GM18951 (cell line): Measurements from ENCODE around the gene MAGI2.
"Not testable (repeated sequence)": the region's sequence is repeated elsewhere in the genome, so short reads cannot be mapped to it uniquely, and the experiment has no call there.

ENCODE experiments used
- POLR2A ChIP-seq: IDR thresholded peaks from 4 replicates; pipeline ENCODE4 v1.6.1; 2011; ENCODE audit warnings: mild to moderate bottlenecking; ENCODE audit not compliant: insufficient read length, insufficient read depth; ENCODE audit errors: extremely low read depth
- in situ Hi-C: fragments of 300-500 bp; cut with MboI; formaldehyde crosslinking; loops from one replicate; pipeline ENCODE4 v1.12.0; 2022; ENCODE audit warnings: low sequenced_read_pairs, mixed read lengths, inconsistent platforms; ENCODE audit not compliant: unreplicated experiment

The MAGI2 gene

DNA sequence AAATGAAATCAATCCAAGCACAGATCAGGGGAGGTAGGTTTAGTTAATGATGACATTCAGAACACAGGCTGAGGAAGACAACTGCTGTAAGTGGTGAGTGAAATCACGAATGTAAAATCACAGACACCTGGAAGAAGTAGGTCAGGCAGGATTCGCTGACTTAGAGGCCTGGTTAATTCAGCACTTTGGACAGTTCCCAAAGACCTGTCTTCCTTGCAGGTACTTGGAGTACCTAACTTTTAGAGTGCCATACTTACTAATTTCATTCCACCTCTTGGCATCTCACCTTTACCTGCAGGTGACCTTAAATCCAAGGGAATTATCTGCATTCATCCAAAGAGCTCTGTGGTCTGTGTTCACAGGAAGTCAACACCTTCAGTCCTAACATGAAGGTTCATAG is 832.5 kb downstream of the MAGI2 start:
- in situ Hi-C loops = no loop called here

DNA sequence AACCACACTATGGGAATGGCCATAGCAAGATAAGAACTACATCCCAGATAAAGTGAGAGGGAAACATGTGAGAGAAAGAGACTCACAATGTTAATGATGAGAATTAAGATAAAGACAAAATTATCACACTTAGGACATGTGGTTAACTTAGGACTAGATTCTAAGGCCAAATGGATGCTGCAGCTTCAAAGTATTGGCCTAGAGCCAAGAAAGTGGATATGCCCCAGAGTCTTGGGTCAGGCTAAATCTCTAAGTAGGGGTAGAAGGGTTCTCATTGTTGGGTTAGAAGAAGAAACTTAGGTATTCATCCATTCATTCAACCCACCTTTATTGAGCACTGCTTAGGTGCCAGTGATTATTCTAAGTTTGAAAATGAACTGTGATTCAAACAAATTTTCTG is 836.9 kb downstream of the MAGI2 start:
- TF ChIP-seq POLR2A = no peak
- in situ Hi-C loops = no loop called here

More for the DNA sequence above, 832.5 kb downstream of the MAGI2 start:
- TF ChIP-seq POLR2A = no peak

DNA sequence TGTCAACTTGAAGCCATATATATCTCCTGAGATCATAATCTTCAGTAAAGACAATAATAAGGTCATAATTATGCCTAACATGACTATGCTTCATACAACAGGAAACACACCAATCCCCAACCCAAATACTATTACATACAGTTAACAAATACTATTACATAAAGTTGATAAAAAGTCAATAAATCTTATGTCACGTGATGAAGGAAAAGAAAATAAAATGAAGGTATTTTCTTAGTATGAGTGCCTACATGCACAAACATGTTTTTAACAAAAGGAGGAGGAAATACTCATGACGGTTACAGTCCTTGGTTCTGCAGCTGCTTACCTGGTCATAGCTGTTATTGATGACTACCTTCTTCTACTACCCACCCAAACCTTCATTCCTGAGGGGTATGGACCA is 844.2 kb downstream of the MAGI2 start:
- in situ Hi-C loops = no loop called here
- no peak for TF ChIP-seq POLR2A

DNA sequence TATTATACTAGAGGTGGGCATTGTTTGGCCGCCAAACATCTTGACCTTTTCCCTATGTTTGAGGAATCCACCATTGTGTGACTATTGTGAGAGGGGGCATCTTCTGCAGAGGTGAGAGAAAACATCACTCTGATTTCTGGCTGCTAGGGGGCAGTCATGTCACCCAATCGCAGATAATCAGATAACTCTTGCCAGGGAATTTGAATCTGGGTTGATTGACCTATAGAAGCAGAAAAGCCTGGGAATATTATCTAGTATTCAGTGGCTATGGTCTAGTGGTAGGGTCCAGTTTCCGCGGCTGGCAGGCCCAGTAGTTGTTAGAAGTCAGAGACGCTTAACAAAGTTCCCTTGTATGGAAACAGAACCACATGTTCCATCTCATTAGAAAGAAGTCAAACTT is 846.4 kb downstream of the MAGI2 start:
- in situ Hi-C loops = no loop called here
- no peak for TF ChIP-seq POLR2A

DNA sequence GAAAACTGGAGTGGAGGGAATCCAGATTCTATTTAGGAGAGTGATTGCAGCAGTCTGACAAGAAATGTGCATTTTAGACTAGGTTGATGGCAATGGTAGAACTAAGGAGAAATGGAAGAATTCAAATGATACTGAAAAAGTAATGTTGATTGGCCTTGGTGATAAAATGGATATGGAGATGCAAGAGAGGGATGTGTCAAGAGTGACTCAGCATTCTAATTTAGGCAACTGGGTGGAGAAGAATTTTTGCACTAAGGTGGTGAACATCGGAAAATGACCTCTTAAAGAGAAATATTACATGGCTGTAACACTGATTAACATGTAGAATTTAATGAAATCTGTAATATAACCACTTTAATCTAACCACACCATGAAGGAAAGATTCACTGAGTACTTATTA is 848.3 kb downstream of the MAGI2 start:
- TF ChIP-seq POLR2A = no peak
- in situ Hi-C loops = no loop called here

DNA sequence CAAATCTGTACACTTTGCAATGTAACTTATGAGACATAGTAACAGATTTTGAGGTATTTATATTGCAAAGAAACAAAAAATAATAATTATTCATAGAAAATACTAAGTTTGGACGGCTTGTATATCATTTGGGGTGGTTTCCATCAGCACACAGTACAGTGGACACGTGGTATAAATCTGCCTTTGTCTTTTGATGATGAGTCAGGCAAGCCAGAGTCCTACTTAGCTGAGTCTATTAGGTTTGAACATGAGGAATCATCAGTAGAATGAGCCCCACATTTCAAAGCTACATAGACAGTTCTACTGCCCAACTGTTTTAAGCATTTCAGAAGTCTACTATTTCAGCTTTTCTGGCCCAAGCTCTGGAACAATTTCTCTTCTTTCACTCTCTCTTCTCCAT is 851.7 kb downstream of the MAGI2 start:
- in situ Hi-C loops = no loop called here
- TF ChIP-seq POLR2A = no peak

DNA sequence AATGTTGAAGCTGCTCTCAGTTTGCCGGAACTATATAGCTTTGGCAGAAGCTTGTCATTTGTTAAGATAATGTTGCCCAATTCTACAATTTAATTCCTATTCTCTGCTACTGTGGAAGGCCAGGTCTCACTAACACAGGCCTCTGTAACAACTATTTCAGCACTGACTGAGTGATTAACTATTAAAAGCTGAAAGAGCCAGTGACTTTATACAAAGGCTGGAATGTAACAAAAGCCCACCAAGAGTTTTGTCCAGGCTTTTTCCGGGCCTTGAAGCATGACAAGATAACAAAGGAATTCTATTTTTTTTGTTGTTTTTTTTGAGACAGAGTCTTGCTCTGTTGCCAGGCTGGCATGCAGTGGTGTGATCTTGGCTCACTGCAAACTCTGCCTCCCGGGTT is 859.3 kb downstream of the MAGI2 start:
- in situ Hi-C loops = no loop called here

DNA sequence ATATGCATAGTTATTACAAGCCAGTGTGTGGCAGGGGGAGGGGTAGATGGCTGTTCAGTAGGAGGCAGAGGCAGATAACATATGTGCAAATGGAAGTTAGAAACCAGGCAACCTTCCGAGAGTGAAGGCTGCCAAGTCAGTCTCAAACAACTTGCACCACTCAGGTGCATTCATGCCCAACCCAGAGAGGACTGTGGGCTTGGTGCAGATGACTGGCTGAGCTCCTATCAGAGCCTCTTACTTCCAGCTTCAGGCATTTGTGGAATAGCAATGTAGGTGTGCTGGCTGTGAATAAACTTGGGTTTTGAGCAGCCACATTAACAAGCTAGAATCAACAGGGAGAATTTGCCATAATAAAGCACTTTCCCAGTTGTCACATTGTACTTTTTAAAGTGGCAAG is 865.1 kb downstream of the MAGI2 start:
- in situ Hi-C loops = no loop called here
- TF ChIP-seq POLR2A = no peak

More for the DNA sequence above, 859.3 kb downstream of the MAGI2 start:
- no peak for TF ChIP-seq POLR2A

DNA sequence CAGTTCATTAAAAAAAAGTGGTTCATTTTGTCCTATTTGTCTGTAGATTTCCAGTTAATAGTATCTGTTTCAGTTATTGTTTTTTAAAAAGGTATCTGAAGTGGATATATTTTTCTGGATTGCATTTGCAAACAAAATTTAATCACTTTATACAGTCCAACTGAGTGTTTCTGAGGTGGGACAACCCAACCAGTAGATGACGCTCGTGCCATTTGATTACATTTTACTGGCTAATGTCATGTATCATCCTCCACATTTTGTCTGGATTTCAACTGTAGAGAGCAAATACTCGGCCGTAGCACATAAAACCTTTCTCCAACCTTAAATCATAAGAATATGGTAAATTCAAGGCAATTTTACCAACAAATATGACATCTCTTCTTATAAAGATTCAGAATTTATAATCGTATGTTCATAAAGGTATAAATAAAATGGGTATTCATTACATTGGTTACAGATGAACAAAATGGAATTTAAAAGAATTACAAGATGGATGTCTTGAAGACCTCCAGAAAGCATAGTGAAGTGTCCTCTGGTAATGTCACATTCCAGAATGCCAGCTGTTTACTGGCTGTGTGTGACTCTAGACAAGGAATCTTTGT is 865.9 kb downstream of the MAGI2 start:
- no peak for TF ChIP-seq POLR2A
- in situ Hi-C loops = no loop called here

DNA sequence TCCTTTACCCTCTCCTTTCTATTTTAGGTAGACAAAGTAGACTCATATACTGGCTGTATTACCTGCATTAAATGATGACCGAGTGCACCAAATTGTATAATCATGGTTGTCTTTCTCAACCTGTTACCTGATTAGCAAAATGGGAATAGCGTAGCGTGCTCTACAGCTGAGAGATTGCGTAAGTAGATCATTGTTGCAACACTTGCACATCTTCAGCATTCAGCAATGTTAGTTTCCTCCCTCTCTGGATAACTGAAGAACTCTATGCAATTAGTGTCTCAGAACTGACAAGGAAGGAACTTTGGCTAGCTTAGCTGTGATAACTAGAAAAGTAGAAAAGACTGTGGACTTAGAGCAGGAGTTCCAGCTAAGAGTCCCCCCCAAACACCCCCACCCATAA is 867.5 kb downstream of the MAGI2 start:
- in situ Hi-C loops = no loop called here
- no peak for TF ChIP-seq POLR2A

DNA sequence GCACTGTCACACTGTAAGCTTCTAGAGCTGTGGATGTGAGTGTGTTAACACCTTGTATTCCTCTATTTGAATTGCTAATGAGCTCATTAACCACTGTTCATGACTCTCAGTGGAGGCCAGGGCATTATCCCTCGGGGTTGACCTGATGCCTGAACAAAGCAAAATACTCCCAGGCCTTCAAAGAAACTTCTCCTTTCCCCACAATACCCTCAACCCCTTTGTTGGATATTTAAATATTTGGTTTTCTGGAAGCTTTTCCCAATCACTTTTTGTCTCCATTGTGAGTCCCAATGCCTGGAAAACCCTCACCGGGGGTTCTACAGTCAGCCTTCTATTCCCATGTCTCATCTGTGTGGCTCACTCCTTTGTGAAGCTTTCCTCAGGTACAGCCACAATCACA is 874.8 kb downstream of the MAGI2 start:
- in situ Hi-C loops = no loop called here

DNA sequence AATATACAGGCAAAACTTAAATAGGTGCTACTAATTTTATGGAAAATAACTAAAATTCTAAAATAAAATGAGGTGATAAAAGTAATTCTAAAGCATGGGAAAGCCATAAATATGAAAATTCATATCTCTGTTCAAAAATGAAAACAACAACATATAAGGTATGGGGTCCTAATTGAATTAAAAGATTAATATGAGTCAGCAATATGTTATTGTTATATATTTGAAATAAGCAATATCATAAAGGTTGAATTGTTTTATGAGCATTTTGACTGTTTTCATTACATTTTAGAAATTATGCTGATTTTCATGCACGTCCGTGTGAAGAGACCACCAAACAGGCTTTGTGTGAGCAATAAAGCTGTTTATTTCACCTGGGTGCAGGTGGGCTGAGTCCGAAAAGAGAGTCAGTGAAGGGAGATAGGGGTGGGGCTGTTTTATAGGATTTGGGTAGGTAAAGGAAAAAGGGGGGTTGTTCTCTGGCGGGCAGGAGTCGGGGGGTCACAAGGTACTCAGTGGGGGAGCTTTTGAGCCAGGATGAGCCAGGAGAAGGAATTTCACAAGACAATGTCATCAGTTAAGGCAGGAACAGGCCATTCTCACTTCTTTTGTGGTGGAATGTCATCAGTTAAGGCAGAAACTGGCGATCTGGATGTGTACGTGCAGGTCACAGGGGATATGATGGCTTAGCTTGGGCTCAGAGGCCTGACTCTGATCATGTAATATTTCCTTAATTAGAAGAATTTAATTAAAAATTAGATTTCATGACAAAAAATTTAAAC is 876.1 kb downstream of the MAGI2 start:
- in situ Hi-C loops = not testable (repeated sequence)

More for the DNA sequence above, 874.8 kb downstream of the MAGI2 start:
- TF ChIP-seq POLR2A = no peak

DNA sequence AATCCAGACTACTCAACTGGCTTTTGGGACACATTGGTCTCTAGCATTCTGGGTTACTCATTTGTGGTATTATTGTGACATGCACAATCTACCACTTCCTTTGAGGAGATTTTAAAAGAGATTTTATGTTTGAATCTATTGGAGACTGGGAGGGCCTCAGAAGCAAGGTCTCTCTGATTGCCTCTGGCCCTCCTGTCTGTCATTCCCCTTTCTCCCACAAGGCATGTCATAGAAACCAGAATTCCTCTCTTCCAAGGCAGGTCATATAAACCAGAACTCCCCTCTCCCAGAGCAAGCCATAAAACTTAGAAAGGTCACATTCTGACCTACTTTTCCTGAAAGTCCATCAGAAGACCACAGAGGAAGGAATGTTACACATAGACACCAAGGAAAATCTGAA is 877.2 kb downstream of the MAGI2 start:
- in situ Hi-C loops = no loop called here
- no peak for TF ChIP-seq POLR2A

DNA sequence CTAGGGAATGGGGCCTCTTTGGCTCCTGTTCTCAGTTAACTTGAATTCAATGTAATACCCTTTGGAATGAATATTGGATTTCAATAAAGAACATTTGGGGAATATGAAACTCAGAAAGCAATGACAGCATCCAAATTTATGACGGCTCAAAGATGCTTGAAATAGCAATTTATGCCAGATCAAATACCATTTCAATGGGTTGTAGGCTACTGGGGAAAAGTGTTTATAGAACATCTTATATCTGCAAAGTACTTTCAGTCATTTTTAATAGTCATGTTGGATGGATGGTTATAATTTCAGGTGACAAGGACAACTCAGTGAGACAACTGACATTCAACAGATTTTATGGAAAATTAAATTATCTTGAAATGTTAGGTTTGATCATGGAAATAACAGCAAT is 882.2 kb downstream of the MAGI2 start:
- no peak for TF ChIP-seq POLR2A
- in situ Hi-C loops = no loop called here
